Endothelial cell of umbilical vein (primary cell): ENCODE measurements around the gene APOF. TPM values are rescaled to one million over a fixed set of nuclear protein-coding genes. Genes with fewer than 3 reads are reported as not detected.

Source experiments
- BruUV-seq: library from RNA; stranded (reverse); fragments of 400-500 nt; replicated peaks from 2 replicates; lab custom pipeline; 2021; lab: Mats Ljungman, UMichigan
- CTCF ChIA-PET: fragments of 300-600, 350-600 bp; sonication (Branson Sonifier 250); formaldehyde crosslinking; loops from one replicate; lab custom pipeline; 2021; ENCODE audit warnings: antibody characterized with exemption, inconsistent platforms; lab: Charles Lee
- POLR2A ChIA-PET: fragments of 300-600, 350-600 bp; sonication (Branson Sonifier 250); formaldehyde crosslinking; loops from one replicate; lab custom pipeline; 2021; ENCODE audit warnings: antibody characterized with exemption, inconsistent platforms; lab: Charles Lee
- DNase-seq: peaks from one replicate; pipeline ENCODE4 v3.0.0-alpha.2; 2011; ENCODE audit warnings: low read depth, low spot score
- FAIRE-seq: peaks from 2 replicates; lab custom pipeline; 2011; peaks lifted over from hg19 to GRCh38; lab: Jason Lieb, UNC
- H2AFZ ChIP-seq: 2 replicates; pipeline ENCODE4 v1.6.0; 2012; ENCODE audit warnings: low read depth, low read length, control low read depth, inconsistent platforms
- H3K27ac ChIP-seq: 2 replicates; pipeline ENCODE4 v1.5.1; 2011; ENCODE audit warnings: low read depth, mild to moderate bottlenecking, control low read depth, low read length, moderate library complexity; ENCODE audit not compliant: insufficient read depth
- H3K27me3 ChIP-seq, 2 experiments: 2 replicates each; pipeline versions ENCODE4 v1.6.0 to v1.6.1; 2011; ENCODE audit warnings: low read length in 2 of 2, mixed read lengths in 1 of 2; ENCODE audit not compliant: control insufficient read depth in 2 of 2, insufficient read depth in 2 of 2
- H3K36me3 ChIP-seq, 2 experiments: 2 replicates in 1 of 2; 3 replicates in 1 of 2; pipeline ENCODE4 v1.5.1; 2011; ENCODE audit warnings: low read length in 2 of 2, mild to moderate bottlenecking in 1 of 2, moderate library complexity in 1 of 2; ENCODE audit not compliant: control insufficient read depth in 2 of 2, insufficient read depth in 2 of 2; ENCODE audit errors: extremely low read depth in 1 of 2
- H3K4me1 ChIP-seq: 3 replicates; pipeline ENCODE4 v1.5.1; 2011; ENCODE audit warnings: mild to moderate bottlenecking, low read length; ENCODE audit not compliant: control insufficient read depth, insufficient read depth; ENCODE audit errors: extremely low read depth
- H3K4me2 ChIP-seq: 2 replicates; pipeline ENCODE4 v1.6.1; 2011; ENCODE audit warnings: low read length, control low read depth, mixed read lengths; ENCODE audit not compliant: insufficient read depth
- H3K4me3 ChIP-seq, 3 experiments: fragments of 200-600 bp in 1 of 3; sonication (generic), shearing (Covaris generic) in 1 of 3; replicated peaks in 1 of 3; 2 replicates each; pipeline ENCODE4 v1.5.1; 2011 to 2016; ENCODE audit warnings: control low read depth in 3 of 3, low read length in 3 of 3, mild to moderate bottlenecking in 2 of 3, inconsistent platforms in 1 of 3, low read depth in 1 of 3, moderate library complexity in 1 of 3; ENCODE audit not compliant: insufficient read depth in 1 of 3
- H3K79me2 ChIP-seq: 2 replicates; pipeline ENCODE4 v1.6.0; 2012; ENCODE audit warnings: low read length, inconsistent platforms; ENCODE audit not compliant: control insufficient read depth, insufficient read depth
- H3K9ac ChIP-seq: replicated peaks from 2 replicates; pipeline ENCODE3; 2011; ENCODE audit warnings: low read length, control low read depth; ENCODE audit not compliant: insufficient read depth; ENCODE audit errors: extremely low read depth
- H3K9me1 ChIP-seq: replicated peaks from 3 replicates; pipeline ENCODE4 v1.6.0; 2011; ENCODE audit warnings: mild to moderate bottlenecking, low read length; ENCODE audit not compliant: control insufficient read depth, insufficient read depth; ENCODE audit errors: extremely low read depth
- H3K9me3 ChIP-seq: replicated peaks from 2 replicates; pipeline ENCODE4 v1.5.1; 2012; ENCODE audit warnings: low read length, inconsistent platforms; ENCODE audit not compliant: control insufficient read depth, insufficient read depth
- H4K20me1 ChIP-seq: replicated peaks from 2 replicates; pipeline ENCODE3; 2011; ENCODE audit warnings: mild to moderate bottlenecking, low read length; ENCODE audit not compliant: control insufficient read depth, insufficient read depth; ENCODE audit errors: extremely low read depth
- EZH2 ChIP-seq: IDR thresholded peaks from 2 replicates; pipeline ENCODE4 v1.6.1; 2012; ENCODE audit warnings: borderline replicate concordance, low read depth, mild to moderate bottlenecking, moderate library complexity, low read length, inconsistent platforms; ENCODE audit not compliant: severe bottlenecking
- FOS ChIP-seq: IDR thresholded peaks from 2 replicates; pipeline ENCODE4 v1.6.1; 2011; ENCODE audit warnings: mild to moderate bottlenecking, low read length, moderate library complexity, borderline replicate concordance; ENCODE audit not compliant: insufficient read depth
- GATA2 ChIP-seq: IDR thresholded peaks from 2 replicates; pipeline ENCODE4 v1.7.0; 2011; ENCODE audit warnings: low read depth, mild to moderate bottlenecking, moderate library complexity, mixed read lengths, low read length; ENCODE audit not compliant: insufficient read length, insufficient read depth
- JUN ChIP-seq: IDR thresholded peaks from 2 replicates; pipeline ENCODE4 v1.6.1; 2011; ENCODE audit warnings: borderline replicate concordance, low read depth; ENCODE audit not compliant: insufficient read length, insufficient read depth
- MYC ChIP-seq: IDR thresholded peaks from one replicate; pipeline ENCODE4 v1.6.1; 2011; ENCODE audit warnings: mild to moderate bottlenecking, low read depth, low read length
- POLR2A ChIP-seq: IDR thresholded peaks from 2 replicates; pipeline ENCODE4 v1.6.1; 2012; ENCODE audit warnings: low read depth, mild to moderate bottlenecking, control low read depth, low read length
- POLR2AphosphoS5 ChIP-seq: IDR thresholded peaks from 2 replicates; pipeline ENCODE4 v1.6.1; 2012; ENCODE audit warnings: low read depth, mild to moderate bottlenecking, control low read depth, low read length, moderate library complexity; ENCODE audit not compliant: insufficient read depth
- dilution Hi-C: fragments of 300-500 bp; cut with MboI; formaldehyde crosslinking; loops from one replicate; pipeline ENCODE4 v1.15.0; 2019; ENCODE audit warnings: low sequenced_read_pairs; ENCODE audit not compliant: extremely low pct_ligation_motif_present
- intact Hi-C: fragments of 100-400 bp; cut with micrococcal nuclease; formaldehyde crosslinking; loops from one replicate; pipeline ENCODE4 v1.10.0; 2022
- polyA plus RNA-seq, 4 experiments: library from polyadenylated mRNA; depleted of rRNA in 3 of 4; stranded (reverse) in 3 of 4; unstranded in 1 of 4; fragments of >200 nt; gene quantifications; 2 replicates each; pipeline versions ENCODE4 v1.2.1 to v1.2.3, GENCODE V29; 2011 to 2012; ENCODE audit warnings: missing spikeins in 1 of 4
- total RNA-seq: library from RNA; stranded (reverse); gene quantifications from 2 replicates; pipeline ENCODE4 v1.2.3, GENCODE V29; 2021
- TF ChIP-seq, protein P1 (sequence below), 2 donors: IDR thresholded peaks; 1 replicate in 1 of 2; 2 replicates in 1 of 2; pipeline ENCODE4 v1.5.1; 2011; ENCODE audit warnings: low read length in 2 of 2, mild to moderate bottlenecking in 2 of 2, moderate library complexity in 2 of 2, control low read depth in 1 of 2, inconsistent platforms in 1 of 2, low read depth in 1 of 2; ENCODE audit not compliant: insufficient read depth in 1 of 2; ENCODE audit errors: extremely low read depth in 1 of 2
- TF ChIP-seq, protein P2 (sequence below): IDR thresholded peaks from 2 replicates; pipeline ENCODE4 v1.6.1; 2011; ENCODE audit not compliant: insufficient read depth, insufficient read length

APOF gene
- total and polyA plus RNA-seq, 2 donors (not counting 3 experiments of a cell fraction or from before 2014, with no cell fraction given), result not detected

DNA sequence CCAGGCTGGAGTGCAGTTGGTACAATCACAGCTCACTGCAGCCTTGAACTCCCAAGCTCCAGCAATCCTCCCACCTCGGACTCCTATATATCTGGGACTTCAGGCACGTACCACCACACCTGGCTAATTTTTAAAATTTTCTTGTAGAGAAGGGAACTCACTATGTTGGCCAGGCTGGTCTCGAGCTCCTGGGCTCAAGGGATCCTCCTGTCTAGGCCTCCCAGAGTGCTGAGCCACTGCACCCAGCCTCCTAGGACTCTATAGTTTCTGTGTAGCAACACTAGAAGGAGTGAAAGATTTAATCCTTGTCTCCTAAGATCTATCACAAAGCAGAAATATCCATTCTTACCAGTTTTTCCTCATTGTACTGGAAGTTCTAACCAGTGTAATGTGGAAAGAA, 4.3 kb upstream of the APOF start:
- dilution Hi-C loops, result no loop called here
- Histone ChIP-seq H3K4me2 (no peak overlapping the region), H3K27ac (no peak overlapping the region), H3K9me1 (no peaks in the 10 kb centered on the region), H3K9me3 (no peaks in the 10 kb centered on the region), H3K4me3 (no peak overlapping the region), H3K79me2 (no peaks in the 10 kb centered on the region), H3K36me3 (no peaks in the 10 kb centered on the region), H3K27me3 (no peaks in the 10 kb centered on the region), H4K20me1 (no peaks in the 10 kb centered on the region), H3K4me1 (no peaks in the 10 kb centered on the region), H3K9ac (no peak overlapping the region), H2AFZ (no peak overlapping the region)
- POLR2A ChIA-PET, result no interaction called here
- FAIRE-seq, result no peak
- TF ChIP-seq, protein P1, sequence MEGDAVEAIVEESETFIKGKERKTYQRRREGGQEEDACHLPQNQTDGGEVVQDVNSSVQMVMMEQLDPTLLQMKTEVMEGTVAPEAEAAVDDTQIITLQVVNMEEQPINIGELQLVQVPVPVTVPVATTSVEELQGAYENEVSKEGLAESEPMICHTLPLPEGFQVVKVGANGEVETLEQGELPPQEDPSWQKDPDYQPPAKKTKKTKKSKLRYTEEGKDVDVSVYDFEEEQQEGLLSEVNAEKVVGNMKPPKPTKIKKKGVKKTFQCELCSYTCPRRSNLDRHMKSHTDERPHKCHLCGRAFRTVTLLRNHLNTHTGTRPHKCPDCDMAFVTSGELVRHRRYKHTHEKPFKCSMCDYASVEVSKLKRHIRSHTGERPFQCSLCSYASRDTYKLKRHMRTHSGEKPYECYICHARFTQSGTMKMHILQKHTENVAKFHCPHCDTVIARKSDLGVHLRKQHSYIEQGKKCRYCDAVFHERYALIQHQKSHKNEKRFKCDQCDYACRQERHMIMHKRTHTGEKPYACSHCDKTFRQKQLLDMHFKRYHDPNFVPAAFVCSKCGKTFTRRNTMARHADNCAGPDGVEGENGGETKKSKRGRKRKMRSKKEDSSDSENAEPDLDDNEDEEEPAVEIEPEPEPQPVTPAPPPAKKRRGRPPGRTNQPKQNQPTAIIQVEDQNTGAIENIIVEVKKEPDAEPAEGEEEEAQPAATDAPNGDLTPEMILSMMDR (IDR thresholded peaks at IDR 0.05; ENCODE audit: extremely low read depth in 1 of 2, insufficient read depth in 1 of 2, low read depth in 1 of 2, low read length in 2 of 2), result no peak
- TF ChIP-seq, protein P2, sequence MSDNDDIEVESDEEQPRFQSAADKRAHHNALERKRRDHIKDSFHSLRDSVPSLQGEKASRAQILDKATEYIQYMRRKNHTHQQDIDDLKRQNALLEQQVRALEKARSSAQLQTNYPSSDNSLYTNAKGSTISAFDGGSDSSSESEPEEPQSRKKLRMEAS, result no peak
- no peak for TF ChIP-seq JUN
- TF ChIP-seq POLR2AphosphoS5, result no peak
- TF ChIP-seq GATA2, result no peak
- no peak for TF ChIP-seq POLR2A
- TF ChIP-seq FOS, result no peak
- TF ChIP-seq EZH2, result no peak
- TF ChIP-seq MYC, result no peak
- CTCF ChIA-PET, result interaction anchor here (2.0 kb wide), 1 partner anchor 16 kb away, joined by 4 read pairs; no protein-coding TSS in a partner anchor
- no peak for DNase-seq
- no TSS peak for BruUV-seq
- intact Hi-C loops, result no loop called here
